KBM-7 (cell line): ENCODE measurements around the gene KCNC2.
"Not testable (repeated sequence)": the region's sequence is repeated elsewhere in the genome, so short reads cannot be mapped to it uniquely, and the experiment has no call there.

Experiments used
- DNase-seq: peaks from one replicate; pipeline ENCODE4 v3.0.0-alpha.2; 2015
- in situ Hi-C: fragments of 300-500 bp; cut with MboI; formaldehyde crosslinking; loops from 2 replicates; pipeline ENCODE4 v1.14.3; 2020; ENCODE audit warnings: low sequenced_read_pairs, low pct_unique_long_range_greater_than_20kb, mixed read lengths

The KCNC2 gene

GRCh38 chr12:75209812-75210138, at the start of gene KCNC2:
Gene KCNC2, minus strand, starts transcription at chr12:75209839.
- no peak for DNase-seq
- in situ Hi-C loops = no loop called here

GRCh38 chr12:75259143-75259542, 49.5 kb upstream of the KCNC2 start:
- in situ Hi-C loops = no loop called here
- DNase-seq = no peak

GRCh38 chr12:75257510-75257909, 47.9 kb upstream of the KCNC2 start:
- in situ Hi-C loops = no loop called here
- no peak for DNase-seq

DNA sequence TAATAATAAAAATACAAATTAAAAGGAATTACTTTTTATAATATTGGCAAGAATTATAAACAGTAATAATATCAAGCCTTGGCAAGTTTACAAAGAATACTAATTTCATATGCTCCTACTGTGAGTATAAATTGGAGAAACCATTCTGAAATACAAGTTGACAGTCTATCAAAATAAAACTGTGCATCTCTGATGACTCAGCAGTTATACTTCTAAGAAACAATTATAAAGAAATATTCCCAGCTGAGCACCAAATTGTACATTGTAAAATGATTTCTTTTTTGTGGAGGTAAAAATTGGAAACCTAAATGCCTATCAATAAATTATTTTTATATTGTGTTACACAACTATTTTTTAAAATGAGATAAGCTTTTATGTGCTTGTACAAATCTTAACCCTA, 35.5 kb upstream of the KCNC2 start:
- in situ Hi-C loops = no loop called here
- no peak for DNase-seq

DNA sequence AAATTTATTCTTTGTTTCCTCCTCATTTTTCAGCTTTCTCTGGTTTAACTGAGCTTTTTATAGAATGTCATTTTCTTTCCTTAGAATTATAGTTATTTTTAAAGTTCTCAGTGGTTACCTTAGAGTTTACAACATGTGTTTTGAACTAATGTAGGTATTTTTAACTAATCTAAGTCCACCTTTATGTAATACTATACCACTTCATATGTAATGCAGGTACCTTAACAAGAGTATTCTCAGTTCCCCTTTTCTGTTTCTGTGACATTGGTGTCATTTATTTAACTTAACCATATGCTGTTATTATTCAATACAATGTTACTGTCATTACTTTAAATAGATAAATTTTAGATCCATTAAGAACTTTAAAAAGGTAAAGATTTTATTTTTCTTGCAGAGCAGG, 30.3 kb upstream of the KCNC2 start:
- in situ Hi-C loops = no loop called here
- DNase-seq = no peak

DNA sequence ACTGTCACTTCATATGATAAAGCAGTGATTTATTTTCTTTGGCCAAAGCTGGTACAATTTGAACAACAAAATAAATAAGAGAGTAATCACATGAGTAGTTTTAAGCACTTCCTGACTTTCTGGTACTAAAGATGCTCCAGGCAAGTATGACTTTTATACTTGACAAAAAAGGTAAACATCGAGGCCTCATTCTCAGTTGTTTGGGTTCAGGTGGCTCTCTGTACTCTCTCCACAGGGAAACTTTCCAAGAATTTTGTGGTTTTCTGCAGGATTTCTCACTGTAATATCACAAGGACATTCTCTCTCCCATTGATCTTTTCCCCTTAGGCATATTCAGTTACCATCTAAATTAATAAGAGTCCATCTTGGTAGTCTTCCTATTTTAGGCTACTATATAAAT, 26.6 kb upstream of the KCNC2 start:
- in situ Hi-C loops = no loop called here
- DNase-seq = no peak

GRCh38 chr12:75227132-75227531, 17.5 kb upstream of the KCNC2 start:
- no peak for DNase-seq

GRCh38 chr12:75212072-75212471, 2.4 kb upstream of the KCNC2 start:
- in situ Hi-C loops = no loop called here
- DNase-seq = peak; percentile 48

More at GRCh38 chr12:75227132-75227531, 17.5 kb upstream of the KCNC2 start:
- in situ Hi-C loops = no loop called here

DNA sequence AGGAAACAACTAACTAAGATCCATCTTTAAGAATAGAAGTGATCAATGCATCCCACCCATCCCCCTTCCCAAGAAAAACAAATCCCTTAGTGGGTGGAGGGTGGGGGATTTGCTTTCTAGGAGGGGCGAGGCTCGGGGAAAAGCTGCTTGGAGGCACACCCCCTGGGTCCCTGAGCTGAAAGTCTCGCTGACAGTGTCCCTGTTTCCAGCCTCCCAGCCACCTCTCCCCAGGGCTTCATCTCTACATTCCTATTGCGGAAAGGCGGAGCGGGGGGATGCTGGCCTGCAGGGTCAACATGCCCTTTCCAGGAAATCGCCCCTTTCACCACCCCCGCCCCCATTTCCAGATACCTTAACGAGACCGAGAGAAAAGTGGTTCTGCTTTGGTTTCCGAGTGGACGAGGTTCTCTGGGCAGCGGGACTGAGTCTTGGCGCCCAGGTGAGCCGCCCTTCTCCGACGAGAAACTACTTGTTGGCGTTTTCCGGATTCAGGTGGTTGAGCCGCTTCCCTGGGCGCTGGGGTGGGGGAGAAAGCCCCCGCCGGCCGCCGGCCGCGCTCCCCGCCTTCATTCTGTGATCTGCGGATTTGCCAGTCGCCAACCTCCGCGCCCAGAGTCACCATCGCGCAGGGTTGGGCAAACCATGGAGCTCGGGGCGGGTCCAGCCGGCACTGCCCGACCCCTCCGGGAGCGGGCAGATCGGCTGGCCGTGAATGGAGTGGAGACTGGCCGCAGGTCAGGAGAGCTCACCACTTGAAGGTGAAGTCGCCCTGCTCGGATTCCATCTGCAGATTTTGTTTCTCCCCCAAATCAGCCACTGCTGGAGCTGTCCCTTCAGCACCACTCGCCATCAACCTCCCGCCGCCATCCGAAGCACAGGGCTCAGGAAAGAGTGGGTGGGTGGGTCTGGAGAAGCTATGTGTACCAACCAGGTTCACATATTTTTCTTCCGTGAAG, 505 bp downstream of the KCNC2 start:
- peak; percentile 24 for DNase-seq
- in situ Hi-C loops = no loop called here

DNA sequence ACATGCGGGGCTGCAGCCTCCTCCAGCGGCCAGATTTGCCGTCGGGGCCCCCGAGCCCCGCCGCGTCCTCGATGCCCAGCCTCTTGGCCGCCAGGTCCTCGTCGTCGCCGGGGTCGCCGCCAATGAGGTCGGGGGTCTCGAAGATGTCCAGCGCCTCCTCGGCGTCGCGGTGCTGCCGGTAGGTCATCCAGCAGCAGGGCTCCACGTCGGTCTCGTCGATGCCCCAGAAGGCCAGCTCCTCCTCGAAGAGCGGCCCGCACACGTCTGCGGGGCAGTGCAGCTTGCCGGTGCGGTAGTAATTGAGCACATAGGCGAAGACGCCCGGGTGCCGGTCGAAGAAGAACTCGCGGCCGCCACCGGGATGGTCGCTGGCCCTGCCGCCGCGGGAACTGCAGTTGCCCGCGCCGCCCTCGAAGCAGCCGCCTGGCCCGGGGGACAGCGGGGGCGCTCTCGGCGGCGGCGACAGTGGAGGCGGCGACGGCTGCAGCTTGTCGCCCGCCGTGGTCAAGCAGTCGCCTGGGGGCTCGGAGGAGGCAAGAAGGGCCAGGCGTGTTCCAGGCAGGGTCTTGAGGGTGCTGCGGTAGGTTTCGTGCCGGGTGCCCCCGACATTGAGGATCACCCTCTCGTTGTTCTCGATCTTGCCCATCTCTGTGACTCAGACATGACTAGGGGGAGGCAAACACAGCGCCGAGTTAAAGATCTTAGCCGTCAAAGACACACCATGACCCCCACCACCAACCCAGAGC, 2.1 kb downstream of the KCNC2 start:
- DNase-seq = no peak
- in situ Hi-C loops = no loop called here

- no peak for DNase-seq
- in situ Hi-C loops = no loop called here
Measured at GRCh38 chr12:75205558-75205957, 4.1 kb downstream of the KCNC2 start.

- DNase-seq = no peak
- in situ Hi-C loops = no loop called here
Measured at GRCh38 chr12:75196865-75197264, 12.8 kb downstream of the KCNC2 start.

DNA sequence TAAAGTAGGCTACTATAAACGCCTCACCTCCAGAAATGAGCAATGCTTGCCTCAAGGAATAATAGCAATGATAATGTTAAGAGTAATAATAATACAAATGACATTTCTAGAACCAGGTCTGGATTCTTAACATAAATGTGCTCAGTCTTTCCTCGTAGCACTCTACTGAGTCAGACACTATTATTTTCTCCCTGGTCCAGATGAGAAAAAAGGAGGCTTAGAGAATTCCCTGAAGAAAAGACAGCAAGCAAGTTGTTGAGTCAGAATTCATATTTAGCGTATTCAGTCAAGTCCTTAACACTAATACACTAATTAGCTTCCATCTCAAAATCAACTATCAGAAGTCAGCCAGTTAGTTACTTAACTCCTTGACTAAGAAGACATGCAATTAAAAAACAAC, 13.2 kb downstream of the KCNC2 start:
- no peak for DNase-seq
- in situ Hi-C loops = no loop called here

GRCh38 chr12:75194250-75194649, 15.4 kb downstream of the KCNC2 start:
- in situ Hi-C loops = no loop called here

GRCh38 chr12:75192196-75192595, 17.4 kb downstream of the KCNC2 start:
- DNase-seq = no peak

More at GRCh38 chr12:75194250-75194649, 15.4 kb downstream of the KCNC2 start:
- DNase-seq = no peak

DNA sequence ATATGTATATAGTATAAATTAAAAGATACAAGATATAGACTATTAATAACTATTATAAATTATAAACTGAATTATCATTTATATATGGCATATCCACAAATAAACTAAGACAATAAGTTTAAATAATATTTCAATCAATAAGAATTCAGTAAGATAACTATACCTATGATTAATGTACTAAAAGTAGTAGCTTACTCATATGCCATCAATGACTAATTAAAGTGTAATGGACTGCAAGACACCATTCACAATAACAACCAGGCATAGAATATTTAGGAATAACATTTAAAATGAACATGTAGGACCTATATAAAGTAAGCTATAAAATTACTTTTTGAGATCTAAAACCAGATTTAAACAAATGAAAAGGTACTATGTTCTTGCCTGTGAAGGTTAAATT, 18.8 kb downstream of the KCNC2 start:
- in situ Hi-C loops = no loop called here

More at GRCh38 chr12:75192196-75192595, 17.4 kb downstream of the KCNC2 start:
- in situ Hi-C loops = no loop called here

GRCh38 chr12:75185881-75186280, 23.8 kb downstream of the KCNC2 start:
- DNase-seq, in situ Hi-C loops: not testable (repeated sequence)

More for the DNA sequence above, 18.8 kb downstream of the KCNC2 start:
- DNase-seq = no peak

DNA sequence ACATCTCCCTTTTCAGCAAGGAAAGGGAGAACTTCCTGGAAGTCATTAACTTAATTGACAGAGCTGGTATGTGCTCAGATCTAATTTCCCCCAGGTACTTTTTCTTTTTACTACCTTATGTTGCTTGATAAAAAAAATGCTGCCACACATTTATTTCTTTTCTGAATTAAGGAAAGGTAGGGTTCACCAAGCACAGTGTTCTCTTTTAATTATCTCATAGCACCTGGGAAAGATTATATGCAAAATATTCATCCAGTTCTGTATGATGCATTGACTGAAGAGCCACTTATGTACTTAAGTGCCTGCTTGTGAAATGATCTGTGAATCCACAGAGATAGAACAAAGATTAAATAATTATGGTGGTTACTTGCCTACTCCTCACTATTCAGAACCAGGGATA, 25.1 kb downstream of the KCNC2 start:
- DNase-seq = no peak
- in situ Hi-C loops = no loop called here

DNA sequence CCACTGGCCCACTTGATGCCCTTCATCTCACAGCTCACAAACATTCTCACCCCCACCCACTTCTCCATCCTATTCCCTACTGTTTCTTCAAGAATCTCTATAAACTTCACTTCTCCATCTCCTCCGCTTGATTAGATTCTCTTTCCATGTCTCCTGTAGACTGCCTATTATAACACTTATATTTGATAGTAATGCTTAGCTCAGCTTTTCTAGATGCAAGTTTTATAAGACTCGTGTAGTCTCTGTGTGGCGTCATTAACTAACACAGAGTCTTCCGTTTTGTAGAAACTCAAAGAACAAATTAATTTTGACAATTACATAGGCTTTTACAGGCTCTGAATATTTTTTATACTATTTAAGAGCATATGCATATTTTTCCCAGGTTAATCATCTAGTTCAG, 25.7 kb downstream of the KCNC2 start:
- in situ Hi-C loops = no loop called here
- DNase-seq = no peak

GRCh38 chr12:75177997-75178396, 31.6 kb downstream of the KCNC2 start:
- DNase-seq = no peak
- in situ Hi-C loops = no loop called here
